DLD1 (cell line): ENCODE data around the gene PRDM16.

Experiments used
- in situ Hi-C: cut with HindIII; loops from 2 replicates; pipeline ENCODE4 v1.10.0; 2017; ENCODE audit warnings: low sequenced_read_pairs

PRDM16 gene

GRCh38 chr1:3137111-3138100 is 68.4 kb downstream of the PRDM16 start:
- in situ Hi-C loops: no loop called here

GRCh38 chr1:3138623-3139151 is 69.7 kb downstream of the PRDM16 start:
- in situ Hi-C loops: no loop called here

- in situ Hi-C loops: no loop called here
Observed at GRCh38 chr1:3139451-3139852, 70.4 kb downstream of the PRDM16 start.

- in situ Hi-C loops: no loop called here
Observed at GRCh38 chr1:3139871-3140361, 70.9 kb downstream of the PRDM16 start.

- in situ Hi-C loops: no loop called here
Observed at GRCh38 chr1:3140437-3140836, 71.4 kb downstream of the PRDM16 start.

- in situ Hi-C loops: no loop called here
Observed at GRCh38 chr1:3141129-3141528, 72.1 kb downstream of the PRDM16 start.

- in situ Hi-C loops: no loop called here
Observed at GRCh38 chr1:3141836-3142235, 72.8 kb downstream of the PRDM16 start.

GRCh38 chr1:3142236-3142635 is 73.2 kb downstream of the PRDM16 start:
- in situ Hi-C loops: no loop called here

- in situ Hi-C loops: no loop called here
Observed at GRCh38 chr1:3142751-3143150, 73.7 kb downstream of the PRDM16 start.

- in situ Hi-C loops: no loop called here
Observed at GRCh38 chr1:3145532-3146325, 76.7 kb downstream of the PRDM16 start.

GRCh38 chr1:3146458-3146857 is 77.5 kb downstream of the PRDM16 start:
- in situ Hi-C loops: no loop called here

- in situ Hi-C loops: no loop called here
Observed at GRCh38 chr1:3146907-3147306, 77.9 kb downstream of the PRDM16 start.

GRCh38 chr1:3148171-3148570 is 79.2 kb downstream of the PRDM16 start:
- in situ Hi-C loops: no loop called here

- in situ Hi-C loops: no loop called here
Observed at GRCh38 chr1:3149277-3149676, 80.3 kb downstream of the PRDM16 start.

GRCh38 chr1:3151456-3151855 is 82.5 kb downstream of the PRDM16 start:
- in situ Hi-C loops: no loop called here

GRCh38 chr1:3152143-3152542 is 83.1 kb downstream of the PRDM16 start:
- in situ Hi-C loops: no loop called here

GRCh38 chr1:3153197-3153596 is 84.2 kb downstream of the PRDM16 start:
- in situ Hi-C loops: no loop called here

- in situ Hi-C loops: no loop called here
Observed at GRCh38 chr1:3153902-3154795, 85.1 kb downstream of the PRDM16 start.

- in situ Hi-C loops: no loop called here
Observed at GRCh38 chr1:3155056-3155925, 86.3 kb downstream of the PRDM16 start.

GRCh38 chr1:3155926-3156220 is 86.9 kb downstream of the PRDM16 start:
- in situ Hi-C loops: no loop called here
